Measurements from ENCODE around the gene PDIK1L.

Gene PDIK1L

DNA sequence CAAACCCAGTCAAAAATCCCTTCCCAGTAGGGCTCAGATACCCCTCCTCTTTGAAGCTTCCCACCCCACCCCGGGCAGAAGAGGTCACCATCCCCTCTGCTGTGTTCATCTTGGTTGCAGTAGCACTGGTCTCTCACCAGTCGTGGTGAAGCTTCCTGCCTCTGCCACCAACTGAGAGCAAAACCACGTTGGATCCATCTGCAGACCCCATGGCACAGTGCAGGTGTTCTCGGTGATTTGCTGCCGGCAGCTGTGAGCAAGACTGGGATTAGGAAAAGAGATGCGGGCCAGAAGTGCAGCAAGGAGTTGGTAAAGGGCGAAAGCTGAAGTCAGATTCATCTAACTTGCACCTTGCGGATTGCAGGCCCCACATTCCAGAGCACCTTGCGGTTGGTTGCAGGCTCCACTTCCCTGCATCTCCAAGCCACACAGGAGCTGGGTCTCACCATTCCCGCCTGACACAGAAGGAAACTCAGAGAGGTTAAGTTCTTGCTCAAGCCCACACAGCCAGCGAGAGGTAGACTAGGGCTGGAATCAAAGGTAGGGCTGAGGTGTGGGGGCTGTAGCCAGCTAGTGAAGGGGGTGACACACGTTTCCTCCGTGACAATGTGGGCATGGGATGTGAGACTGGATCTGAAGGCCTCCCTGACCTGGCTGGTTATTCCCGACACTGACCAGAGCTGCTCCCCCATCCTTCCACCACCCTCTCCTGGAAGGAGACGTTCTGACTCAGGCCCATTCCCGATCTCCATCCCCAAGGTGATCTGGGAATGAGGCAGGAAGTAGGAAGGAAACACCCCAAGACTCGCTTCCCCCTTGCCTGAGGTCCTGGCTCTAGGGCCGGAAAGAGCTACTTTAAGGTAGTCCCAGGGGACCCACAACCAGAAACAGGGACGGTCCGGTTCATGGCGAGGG, 44.0 kb downstream of the PDIK1L start:
- DNase-seq (ENCODE audit: low spot score): no peak

DNA sequence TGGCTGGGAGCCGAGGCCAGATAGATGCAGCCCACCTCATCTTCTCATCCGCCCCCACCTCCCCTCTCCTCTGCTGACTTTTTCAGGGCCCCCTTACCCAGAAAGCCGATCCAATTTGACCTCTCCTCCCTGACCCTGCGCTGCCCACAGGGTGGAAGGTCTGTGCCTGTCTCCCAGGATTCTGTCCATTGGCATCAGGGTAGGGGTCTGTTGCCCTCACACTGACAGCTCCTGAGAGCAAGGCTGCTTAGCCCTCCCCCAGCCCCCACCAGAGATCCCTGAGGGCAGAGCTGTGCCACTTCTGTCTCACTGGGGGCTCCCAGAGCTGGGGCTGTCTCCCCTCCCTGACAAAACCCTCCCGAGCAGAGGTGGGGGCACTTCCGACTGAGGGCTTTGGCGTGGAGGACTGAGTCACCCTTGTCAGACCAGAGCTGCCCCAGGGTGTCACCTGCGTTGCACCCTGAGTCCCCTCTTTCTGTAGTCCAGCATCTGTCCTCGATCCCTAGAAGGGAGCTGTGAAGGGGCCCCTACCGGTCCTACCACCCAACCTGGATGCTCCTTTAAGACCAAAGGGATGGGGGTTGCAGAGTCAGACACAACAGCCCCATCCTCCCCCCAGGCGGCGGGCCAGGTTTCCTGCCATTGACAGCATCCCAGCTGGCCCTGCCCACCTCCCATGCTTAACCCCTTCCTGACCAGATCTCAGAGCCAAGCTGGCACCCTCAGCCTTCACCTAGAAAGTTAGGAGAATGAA, 44.8 kb downstream of the PDIK1L start:
- DNase-seq (ENCODE audit: low spot score): no peak

DNA sequence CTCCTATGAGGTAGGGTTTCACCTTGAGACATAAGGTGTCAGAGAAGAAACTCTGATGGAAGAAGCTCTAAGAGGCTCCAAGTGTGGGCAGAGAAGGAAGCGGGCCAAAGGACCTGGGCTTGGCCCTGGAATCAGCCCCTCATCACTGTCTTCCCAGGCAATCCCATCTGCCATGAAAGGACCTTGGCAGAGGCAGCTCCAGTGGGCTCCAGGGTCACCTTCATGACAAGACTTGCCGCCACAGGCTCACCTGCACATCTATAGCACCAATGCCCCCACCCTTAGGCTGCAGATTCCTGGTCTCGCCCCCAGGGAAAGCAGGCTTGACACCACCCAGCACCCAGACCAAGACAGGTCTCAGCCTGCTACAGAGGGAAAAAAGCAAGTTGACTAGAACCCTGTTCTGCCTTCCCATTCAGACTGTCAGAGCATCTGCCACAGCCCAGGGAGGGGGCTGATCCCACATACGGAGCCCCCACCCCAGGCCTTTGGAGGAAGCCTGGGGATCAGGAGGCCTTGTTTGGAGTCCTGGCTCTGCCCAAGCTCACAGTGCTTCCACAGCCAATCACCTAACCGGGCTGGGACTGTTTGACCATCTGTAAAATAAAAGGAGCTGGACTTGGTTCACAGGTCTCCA, 46.8 kb downstream of the PDIK1L start:
- DNase-seq (ENCODE audit: low spot score): no peak

DNA sequence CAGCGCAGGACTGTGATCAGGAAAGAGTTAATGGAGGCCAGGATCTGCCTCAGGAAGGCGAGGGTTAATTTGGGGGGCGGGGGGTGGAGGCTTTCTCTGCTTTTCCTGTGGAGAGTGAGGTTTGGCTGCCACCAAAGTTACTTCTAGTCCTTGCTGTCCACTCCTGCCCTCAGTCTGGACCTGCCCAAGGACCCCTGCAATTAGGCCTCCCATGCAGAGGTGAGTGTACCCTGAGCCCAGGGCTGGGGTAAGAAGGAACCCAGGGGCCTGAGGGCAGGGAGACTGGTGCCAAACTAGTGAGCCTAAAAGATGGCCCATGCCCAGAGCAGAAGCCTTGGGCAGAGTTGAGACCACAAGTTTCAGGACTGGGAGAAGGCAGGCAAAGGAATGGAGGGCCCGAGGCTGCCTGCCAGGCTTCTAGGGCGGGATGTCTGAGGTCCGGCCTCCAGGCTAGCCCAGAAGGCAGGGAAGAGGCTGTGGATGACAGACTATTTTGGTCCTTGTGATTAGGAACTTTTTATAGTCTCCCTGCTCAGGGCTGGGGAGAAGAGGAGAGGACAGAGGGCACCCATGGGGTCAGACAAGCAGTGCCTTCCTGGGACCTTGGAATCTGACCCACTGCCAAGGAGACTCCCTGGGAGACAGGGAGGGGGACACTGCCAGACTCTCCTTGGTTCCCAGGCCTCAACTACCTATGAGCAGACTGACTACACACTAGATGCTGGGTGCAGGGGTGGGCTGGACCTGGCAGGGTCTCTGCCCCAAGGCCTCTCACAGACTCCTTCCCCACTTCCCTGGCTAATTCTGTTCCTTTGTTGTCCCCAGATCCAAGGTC, 47.5 kb downstream of the PDIK1L start, which contains the start of gene FAM110D:
TSS of gene FAM110D (plus strand) at position 172 of the 835 bp plus-strand sequence. CDS start 2,213 bp downstream, outside the sequence.
- DNase-seq (ENCODE audit: low spot score): no peak

DNA sequence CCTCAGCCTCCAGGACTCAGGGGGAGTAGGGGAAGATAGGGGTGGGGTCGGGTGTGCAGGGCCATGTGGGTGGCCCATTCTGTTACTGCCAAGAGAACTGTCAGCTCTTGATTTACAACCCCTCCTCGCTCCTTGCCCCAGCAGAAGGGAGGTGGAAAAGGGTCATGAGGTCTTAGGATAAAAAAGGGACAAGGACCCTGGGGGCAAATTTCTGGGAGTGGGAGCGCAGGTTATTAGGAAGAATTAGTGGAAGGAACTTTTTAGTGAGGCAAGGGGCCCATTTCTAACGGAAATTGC, 48.1 kb downstream of the PDIK1L start:
- no peak for DNase-seq (ENCODE audit: low spot score)

DNA sequence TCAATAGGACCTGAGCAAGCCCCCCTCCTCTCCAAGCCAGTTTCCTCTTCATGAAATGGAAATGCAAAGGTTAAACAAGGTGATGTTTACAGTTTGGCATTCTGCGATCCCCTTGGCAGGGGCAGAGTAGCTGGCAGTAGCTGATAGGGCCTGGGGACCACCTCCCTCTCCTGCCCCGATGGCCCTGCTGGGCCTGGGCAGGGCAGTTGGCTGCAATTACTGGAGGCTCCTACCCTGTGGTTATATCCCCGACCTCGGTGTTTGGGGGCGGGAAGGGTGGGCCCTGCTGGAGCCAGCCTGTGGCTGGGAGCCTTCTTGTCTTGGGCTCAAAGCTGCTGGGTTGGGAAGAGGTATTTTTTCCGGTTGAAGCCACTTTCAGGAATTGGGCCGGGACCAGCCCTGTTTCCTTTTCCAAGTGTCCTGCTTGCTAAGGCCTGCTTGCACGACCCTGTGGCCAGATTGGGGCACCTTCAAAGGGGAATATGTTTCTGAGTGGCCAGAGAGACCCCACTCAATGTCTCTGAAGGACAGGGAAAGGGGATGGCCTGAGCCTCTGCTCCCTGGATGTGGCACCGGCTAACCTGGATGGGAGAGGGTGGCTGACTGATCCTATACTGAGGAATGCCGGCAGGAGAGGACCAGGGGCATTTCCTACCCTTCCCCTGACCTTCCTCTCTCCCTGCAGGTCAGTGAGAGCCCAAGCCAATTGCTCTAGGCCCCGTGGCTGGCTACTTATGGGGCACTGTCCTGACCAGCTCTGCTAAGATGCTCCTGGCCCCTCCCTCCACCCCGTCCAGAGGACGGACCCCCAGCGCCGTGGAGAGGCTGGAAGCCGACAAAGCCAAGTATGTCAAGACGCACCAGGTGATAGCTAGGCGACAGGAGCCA, 49.1 kb downstream of the PDIK1L start:
- peak; percentile 41 for DNase-seq (ENCODE audit: low spot score)

DNA sequence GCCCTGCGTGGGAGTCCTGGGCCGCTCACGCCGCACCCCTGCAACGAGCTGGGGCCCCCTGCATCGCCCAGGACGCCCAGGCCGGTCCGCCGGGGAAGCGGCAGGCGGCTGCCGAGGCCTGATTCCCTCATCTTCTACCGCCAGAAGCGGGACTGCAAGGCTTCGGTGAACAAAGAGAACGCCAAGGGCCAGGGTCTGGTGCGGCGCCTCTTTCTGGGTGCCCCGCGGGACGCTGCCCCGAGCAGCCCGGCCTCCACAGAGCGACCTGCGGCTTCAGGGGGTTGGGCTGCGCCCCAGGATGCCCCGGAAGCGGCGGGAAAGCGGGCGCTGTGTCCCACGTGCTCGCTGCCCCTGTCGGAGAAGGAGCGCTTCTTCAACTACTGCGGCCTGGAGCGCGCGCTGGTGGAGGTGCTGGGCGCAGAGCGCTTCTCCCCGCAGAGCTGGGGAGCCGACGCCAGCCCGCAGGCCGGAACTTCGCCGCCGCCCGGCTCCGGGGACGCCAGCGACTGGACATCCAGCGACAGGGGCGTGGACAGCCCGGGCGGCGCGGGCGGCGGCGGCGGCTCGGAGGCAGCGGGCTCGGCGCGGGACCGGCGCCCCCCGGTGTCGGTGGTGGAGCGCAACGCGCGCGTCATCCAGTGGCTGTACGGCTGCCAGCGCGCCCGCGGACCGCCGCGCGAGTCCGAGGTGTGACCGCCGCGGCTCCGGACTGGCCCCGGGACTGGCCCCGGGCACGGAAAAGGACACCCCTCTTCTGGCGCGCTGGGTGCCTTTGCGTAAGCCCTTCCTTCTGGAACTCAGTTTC, 50.0 kb downstream of the PDIK1L start:
- peak; percentile 53 for DNase-seq (ENCODE audit: low spot score)

DNA sequence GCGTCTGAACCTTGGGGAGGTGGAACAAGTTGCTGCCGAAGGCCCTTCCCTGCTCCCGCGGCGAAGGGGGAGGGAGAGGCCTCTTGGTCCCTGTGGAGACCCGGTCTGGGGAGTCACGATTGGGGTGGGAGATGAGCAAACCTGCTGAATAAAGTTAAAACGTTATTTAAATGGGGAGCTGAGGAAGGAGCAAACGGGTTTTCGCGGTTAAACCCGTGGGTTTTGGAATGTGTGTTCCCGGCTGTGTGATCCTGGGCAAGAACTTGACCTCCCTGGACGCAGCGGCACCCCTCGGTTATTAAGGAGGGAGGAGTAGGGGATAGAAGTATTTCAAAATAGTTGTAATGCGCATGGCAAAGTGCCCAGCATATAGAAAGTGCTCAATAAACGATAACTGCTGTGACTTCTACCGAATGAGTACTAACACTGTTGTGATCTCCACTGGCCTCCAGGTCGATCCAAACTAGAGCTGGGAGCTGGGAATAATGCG, 50.6 kb downstream of the PDIK1L start:
- DNase-seq (ENCODE audit: low spot score): no peak

DNA sequence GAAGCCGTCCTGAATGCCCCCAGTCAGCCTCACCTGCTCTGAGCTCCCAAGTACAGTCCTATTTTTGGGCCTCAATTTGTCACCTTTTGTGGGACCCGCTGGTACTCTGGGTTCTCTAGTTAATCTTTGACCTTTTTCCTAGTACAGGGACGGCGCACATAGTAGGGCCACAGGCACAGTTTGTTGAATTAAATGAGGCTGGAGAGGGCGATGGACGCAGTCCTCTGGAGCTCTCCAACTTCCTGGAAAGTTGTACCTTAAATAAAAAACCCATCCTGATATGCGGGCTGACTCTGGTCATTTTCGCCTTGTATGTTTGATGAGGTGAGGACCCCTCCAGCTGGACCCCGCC, 52.0 kb downstream of the PDIK1L start:
- no peak for DNase-seq (ENCODE audit: low spot score)

DNA sequence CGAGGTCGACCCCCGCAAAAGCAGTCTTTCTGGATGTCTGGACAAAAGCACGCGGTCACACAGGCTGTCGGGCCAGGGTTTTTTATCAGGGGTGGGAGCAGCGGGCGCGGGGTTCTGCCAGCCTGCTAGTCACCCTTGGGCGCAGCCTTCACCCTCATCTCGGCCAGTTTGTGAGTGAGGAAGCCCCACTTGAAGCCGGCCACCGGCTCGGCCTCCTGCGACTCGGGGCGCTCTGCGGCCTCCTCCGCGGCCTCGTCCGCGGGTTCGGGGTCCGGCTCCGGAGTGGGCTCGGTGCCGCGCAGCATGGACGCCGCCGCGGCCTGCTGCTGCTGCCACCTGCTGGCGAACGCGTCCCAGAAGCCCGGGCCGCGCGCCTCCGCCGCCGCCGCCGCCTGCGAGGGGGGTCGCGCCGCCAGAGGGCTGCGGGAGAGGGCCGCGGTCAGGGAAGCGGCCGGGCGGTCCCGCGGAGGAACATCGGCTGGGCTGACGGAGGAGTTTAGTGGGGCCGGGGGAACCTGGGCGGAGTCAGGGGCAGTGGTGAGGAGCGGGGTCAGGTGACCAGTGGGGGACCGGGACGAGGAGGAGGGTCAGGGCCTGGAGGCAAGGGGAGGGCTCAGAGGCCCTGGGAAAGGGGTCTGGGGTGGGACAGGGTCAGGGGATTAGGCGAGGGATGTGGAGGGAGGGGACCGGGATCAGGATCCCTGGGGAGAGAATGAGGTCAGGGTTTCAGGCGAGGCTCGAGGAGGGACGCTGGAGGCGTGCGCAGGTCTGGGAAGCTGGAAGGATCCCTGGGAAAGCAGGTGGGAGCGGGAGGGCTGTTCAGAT, 52.6 kb downstream of the PDIK1L start:
- DNase-seq (ENCODE audit: low spot score): peak; percentile 45

DNA sequence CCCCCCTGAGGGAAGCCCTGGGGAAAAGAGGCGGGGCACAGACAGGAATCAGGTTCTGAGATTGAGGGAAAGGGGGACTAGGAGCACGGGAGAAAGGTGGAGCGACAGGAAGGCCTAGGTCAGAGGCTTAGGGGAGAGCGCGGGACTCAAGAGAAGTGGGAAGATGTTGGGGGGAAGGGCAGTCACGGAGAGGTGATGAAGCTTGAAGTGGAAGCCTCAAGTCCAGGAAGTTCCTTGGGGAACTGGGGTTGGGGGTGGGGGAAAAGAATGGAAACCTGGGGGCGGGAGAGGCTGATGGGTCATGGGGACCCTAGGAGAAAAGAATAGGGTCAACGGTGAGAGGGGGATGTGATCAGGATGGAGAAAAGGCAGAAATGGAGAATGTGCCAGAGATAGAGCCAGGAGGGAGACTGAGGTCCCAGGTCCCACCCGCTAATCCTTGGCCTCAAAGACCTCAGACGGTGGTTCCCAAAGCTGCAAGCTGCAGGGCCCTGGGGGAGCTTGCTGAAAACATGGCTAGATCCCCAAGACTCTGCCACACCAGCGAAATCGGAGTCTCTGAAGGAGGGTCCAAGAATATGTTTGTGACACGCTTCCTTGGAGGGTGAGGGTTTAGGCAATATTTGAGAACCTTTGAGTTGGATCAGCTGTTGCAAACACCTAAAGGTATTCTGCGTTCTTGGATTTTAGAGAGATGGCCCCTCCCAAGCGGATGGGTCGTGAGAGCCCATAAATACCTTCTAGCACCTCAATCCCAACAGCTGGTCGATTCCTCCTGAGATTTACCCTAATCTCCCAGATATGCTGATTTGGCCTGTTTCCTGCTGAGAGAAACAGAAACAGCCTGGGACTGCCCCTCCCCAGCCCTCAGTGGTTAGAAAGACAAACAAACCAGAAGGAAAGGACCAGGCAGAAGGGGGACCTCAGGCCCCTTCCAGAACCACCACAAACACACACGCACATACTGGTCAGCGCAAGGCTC, 53.5 kb downstream of the PDIK1L start:
- no peak for DNase-seq (ENCODE audit: low spot score)

DNA sequence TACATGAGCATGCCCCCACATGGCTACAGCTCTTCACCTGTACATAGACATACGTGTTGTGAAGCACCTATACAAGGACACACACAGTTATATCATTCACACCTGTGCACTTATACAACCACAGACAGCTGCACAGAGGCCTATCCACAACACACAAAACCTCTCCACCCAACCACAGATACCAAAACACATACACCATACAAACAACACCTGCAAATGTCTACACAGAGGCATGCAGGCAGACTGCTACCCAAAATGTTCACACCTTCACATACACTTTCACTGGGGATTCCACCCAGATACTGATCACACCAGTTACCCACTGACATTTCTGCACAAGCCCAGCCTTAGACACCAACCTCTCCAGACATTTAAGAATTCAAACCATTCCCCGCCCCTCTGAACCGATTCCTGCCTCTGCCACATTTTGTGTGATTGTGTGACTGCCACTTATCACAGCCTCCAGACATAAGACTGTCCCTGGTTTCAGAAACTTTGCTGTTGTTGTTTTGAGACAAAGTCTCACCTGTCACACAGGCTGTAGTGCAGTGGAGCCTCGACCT, 55.2 kb downstream of the PDIK1L start:
- no peak for DNase-seq (ENCODE audit: low spot score)

DNA sequence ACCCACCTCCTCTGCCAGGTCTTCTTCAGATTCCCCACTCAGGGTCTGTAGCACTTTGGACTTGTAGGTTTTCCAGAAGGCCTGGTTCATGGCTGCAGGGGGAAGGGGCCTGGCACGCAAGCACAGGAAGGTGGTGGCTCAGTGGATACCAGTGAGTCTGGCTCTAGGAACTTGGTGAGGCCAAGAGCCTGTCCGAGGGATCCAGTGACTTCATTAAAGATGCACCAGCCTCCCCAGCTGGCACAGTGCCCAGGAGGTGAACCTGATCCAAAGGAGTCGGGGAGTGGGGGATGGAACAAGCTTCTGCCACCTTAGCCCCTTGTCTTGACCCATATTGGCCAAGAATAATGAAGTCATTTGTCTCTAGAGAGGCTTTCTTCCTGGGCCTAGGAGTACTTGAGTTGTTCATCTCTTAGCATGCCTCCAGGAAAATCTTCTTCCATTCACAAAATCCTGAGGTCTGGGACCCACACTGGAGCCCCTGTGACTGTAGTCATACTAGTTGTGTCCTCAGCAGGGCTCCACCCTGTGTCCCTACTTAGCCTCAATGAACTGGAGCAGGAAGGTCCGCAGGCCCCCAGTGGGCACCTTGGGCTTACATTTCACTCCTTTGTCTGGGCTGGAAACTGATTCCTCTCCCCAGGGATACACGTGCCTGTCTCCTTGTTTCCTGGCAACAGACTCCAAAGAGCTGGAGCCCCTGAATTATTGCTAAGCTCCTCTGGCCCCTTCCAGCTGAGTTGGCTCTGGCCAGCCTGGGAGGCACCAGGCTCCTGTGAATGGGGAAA, 57.0 kb downstream of the PDIK1L start, which contains the start of gene C1orf232:
TSS of gene C1orf232 (minus strand) at position 554 of the 788 bp plus-strand sequence. CDS start at position 90, 464 bp downstream.
- no peak for DNase-seq (ENCODE audit: low spot score)

DNA sequence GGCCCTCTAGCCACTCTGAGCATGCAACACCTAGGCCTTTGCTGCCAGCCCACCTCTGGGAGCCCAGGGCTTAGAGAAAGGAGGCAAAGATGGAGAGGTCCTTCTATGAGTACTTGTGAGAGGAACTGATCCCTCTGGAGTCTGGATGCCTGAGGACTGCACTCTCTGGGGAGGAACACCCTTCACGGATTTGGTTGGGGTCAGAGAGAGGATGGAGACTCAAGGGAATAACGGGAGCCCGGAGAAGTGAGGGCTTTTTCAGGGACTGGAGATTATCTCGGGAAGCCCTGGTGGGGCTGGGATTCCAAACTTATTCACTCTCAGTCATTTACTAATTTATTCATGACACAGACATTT, 57.6 kb downstream of the PDIK1L start:
- no peak for DNase-seq (ENCODE audit: low spot score)

DNA sequence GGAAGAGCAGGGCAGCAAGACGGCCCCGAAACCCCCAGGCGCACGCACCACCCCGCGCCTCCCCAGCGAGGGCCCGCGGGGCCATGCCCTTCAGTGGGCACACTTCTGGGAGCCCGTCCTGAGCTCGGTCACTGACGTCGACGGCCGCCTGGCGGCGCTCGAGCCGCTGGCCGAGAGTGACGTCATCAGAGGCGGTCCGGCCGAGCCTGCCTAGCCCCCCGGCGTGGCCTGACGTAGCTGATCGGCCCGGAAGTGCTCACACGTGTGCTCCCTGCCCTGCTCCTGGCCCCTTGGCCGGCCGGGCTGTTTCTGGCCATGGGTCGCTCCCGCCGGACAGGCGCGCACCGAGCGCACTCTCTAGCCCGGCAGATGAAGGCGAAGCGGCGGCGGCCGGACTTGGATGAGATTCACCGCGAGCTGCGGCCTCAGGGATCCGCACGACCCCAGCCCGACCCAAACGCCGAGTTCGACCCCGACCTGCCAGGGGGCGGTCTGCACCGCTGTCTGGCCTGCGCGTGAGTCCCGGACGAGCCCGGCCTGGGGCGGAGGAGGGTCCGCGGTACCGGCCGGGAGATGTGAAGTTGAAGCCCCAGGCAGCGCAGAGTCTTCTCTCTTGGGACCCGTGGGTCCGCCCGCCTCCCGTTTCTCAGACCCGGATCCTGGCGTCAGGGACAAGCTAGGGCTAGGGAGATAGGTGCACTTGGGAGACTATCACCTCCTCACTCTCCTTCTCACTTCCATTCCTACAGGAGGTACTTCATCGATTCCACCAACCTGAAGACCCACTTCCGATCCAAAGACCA, 58.2 kb downstream of the PDIK1L start, which contains the start of gene ZNF593:
TSS of gene ZNF593 (plus strand) at position 240 of the 803 bp plus-strand sequence. CDS start at position 316, 76 bp downstream.
- DNase-seq (ENCODE audit: low spot score): peak; percentile 89

DNA sequence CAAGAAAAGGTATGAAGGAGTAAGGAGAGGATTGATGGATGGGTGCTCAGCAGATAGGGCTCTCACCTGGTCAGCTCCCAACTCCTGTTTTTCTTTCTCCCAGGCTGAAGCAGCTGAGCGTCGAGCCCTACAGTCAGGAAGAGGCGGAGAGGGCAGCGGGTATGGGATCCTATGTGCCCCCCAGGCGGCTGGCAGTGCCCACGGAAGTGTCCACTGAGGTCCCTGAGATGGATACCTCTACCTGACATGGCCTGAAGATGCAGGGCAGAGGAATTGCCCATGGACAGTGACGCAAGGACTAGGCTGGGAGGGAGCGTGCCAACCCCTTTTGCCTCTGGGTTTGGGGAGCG, 58.8 kb downstream of the PDIK1L start:
- DNase-seq (ENCODE audit: low spot score): no peak

Measured in hematopoietic multipotent progenitor cell treated with erythropoietin and hydrocortisone succinate and interleukin-3 and kit ligand, for 15 days (in vitro differentiated cells).